GM19467 (cell line): ENCODE measurements around the gene GASK1B.

ENCODE experiments used
- ATAC-seq: cut with Tn5 transposase; IDR thresholded peaks from one replicate; pipeline ENCODE4 v1.9.1; 2021; ENCODE audit warnings: mild to moderate bottlenecking, moderate library complexity; ENCODE audit not compliant: unreplicated experiment

Gene GASK1B

DNA sequence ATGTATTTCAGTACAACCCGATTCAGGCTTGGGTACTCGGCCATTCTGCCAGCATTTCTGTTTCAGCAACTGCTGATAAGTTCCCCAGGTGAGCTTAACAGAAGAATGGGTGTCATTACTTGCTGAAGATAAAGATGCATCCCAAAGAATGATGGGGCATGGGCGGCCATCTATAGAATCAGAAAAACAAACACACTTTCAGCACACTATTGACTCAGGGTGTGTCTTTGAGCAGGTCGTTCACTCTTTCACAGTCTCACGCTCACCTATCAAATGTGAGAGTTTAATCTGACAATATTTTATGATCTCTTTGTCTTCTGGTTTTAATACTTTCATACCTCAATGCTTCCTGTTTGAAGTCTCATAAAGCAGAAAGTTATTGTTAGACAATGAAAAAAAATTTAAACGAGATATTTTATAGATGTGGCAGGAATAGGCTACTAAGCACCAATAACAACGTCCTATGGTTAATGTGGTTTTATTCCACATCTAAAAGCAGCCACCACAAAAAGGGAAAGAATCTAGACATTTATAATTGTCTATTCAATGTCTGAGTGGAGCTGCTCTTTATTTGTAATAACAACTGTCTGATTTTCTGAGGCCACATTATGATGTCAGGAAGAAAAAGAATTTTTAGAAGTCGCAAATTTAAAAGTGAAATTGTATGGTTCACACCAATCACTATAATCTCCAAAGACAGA is 17.0 kb downstream of the GASK1B start:
- ATAC-seq, result no peak

DNA sequence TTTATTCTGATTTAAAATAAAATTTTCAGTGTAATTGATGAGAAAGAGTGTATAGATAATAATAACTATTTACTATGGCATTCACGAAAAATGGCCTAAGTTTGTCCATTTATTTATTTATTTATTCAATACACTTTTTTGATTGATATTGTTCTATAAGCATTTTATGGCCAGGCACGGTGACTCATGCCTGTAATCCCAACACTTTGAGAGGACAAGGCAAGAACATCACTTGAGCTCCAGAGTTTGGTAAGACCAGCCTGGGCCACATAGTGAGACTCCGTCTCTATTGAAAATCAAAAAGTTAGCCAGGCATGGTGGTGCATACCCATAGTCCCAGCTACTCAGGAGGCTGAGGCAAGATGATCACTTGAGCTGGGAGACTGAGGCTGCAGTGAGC is 25.7 kb downstream of the GASK1B start:
- no peak for ATAC-seq

DNA sequence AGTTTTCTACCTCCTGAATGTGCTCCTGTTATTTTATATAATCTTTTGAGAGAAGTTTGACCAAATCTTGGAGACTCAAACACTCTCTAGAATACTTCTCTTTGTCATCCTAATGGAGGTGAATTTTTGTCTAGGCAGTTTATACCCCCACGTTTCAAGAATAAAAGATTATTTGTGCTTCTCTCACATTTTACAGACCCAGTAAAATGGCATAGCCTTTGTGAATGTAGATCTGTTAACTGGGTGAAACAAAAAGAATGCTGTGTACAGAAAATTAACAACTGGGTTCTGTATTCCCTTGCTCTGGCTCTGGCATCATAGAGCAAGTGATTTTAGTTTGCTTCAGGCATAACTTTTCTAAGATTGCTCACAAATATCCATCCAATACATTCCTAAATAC is 26.1 kb downstream of the GASK1B start:
- ATAC-seq, result no peak

DNA sequence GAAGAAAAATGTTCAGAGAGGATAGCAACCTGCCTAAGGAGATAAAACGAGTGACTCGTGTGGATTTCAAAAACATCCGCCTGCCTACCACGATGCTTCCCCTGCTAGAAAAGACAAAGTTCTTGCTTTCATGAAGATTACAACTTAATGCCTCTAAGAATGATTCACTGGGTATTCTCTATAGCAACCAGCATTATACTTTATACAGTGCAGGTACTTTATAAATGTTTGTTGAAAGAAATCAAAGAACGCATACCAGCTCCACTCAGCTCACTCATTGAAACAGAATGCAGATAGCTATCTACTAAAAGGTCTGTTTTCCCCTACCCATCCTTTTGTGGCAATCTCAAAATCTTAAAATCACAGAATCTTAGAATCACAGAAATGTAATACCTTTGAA is 33.7 kb downstream of the GASK1B start:
- ATAC-seq, result no peak

DNA sequence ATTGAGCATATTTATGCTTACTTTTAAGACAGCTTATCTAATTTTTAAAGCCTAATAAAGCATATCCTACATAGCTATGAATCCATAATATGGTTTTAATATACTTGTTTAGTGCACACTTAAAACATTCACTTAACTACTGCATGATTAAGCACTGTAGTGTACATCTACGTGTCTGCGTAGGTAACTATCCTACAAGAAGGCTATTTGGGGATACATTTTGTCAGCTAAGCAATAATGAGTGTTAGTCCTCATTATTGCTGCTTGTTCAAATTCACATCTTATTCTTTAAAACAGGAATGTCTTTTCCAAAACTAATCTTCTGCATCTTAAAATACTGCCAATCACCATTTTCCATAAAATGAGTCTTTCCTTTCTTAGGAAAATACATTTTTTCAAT is 38.6 kb downstream of the GASK1B start:
- ATAC-seq, result no peak

DNA sequence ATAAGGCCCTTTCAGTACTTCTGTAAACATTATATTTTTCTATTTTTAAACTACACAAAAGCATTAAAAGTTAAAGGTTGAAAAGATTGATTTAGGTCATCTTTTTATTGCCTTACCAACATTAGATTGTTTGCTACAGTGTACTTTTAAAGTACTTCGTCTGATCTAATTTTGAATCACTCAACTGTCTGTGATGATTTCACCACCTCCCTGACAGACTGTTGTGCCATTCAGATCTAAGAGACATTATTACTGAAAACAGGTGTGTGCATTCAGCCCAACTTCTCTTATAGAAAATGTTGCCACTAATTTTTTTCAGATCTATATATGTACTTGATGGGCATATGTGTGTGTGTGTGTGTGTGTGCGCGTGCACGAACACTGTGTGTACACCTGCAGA is 39.3 kb downstream of the GASK1B start:
- no peak for ATAC-seq

DNA sequence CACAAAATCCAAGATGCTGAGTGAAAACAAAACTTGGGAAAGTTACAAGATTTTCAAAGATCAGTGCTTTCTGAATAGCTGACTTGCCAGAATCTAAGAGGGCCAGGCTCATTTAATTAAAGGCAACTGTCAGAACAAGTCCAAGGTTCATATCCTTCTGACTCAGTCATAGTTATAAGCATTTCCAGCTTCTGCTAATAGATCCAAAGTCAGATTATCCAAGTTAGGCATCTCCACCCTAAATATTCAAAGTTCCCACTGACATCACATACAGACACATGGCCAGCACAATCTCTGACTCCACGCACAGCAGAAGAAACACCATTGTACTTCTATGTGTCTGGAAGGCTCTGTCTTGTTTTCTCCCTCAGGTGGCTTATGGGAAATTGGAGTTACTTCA is 41.8 kb downstream of the GASK1B start:
- ATAC-seq, result no peak

DNA sequence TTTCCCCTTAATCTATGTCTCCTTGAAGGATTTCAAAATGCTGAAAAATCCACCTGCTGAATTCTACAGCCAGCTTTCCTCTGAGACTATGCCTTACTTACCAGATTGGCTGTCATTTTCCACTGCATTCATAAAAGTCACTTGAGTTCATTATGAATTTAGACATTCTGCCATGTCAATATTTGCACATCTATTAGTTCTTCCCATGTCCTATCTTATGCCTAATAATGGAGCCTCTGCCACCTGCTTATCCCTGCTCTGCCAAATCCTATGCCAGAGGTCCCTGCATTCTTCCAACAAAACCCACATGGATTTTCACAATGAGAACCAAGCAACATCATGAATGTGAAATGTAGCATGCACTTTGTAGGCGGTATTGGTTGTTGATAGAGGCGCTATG is 42.6 kb downstream of the GASK1B start:
- ATAC-seq, result no peak

DNA sequence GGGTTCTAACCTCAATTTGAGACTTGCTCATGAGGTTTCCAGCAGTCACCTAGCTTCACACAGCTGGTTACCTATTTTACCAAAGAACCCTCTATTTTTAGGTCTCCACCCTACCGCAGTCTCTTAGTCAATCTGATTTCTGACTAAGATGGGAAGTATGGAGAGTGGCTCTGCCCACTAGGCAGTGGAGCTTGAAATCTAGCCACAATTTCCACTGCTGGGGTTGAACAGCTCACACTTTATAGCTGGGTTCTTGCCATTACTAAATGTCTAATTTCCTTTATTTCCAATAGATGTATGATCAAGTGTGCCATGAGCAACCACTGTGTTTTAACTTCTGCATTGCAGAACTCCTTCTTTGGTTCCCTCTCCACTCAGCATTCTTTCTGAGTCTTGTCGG is 43.1 kb downstream of the GASK1B start:
- peak; percentile 84 for ATAC-seq

DNA sequence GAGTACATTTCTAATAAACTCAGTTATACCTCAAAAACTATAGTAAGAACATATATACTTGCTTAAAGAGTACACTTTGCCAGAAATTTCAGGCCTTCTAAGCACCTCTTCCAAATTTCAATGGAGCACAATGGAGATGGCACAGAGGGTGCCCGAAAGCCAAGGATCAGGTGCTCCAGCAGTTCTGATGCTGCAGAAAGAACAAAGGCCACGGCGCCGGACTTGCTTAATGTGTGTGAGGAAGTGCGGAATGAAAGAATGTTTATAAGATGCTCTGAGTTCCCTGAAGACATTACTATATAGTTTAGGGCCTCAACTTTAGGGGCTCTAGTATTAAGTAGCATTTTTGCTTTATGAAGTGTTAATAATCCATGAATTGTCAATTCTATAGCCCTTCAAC is 44.3 kb downstream of the GASK1B start:
- no peak for ATAC-seq

DNA sequence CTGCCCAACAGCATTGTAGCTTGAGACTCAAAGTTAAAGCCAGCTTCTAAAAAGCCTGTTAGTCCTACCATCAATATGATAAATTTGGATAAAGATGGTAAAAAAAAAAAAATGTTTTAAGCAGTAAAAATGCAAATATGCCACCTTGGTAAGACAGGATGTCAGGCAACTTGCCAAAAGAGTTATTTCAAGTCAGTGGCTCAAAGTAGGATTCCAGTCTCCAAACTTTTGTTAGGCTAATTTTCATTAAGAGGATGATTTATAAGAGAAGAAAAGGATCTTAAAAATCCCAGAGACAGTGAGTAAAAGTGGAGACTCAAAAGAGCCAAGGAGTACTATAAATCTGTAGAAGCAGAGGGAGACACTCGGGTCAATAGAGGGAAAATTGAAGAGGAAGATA is 47.5 kb downstream of the GASK1B start:
- ATAC-seq, result no peak
